ENCODE measurements around the gene EXOC2.
"Not testable (repeated sequence)": the region's sequence is repeated elsewhere in the genome, so short reads cannot be mapped to it uniquely, and the experiment has no call there.

The EXOC2 gene

DNA sequence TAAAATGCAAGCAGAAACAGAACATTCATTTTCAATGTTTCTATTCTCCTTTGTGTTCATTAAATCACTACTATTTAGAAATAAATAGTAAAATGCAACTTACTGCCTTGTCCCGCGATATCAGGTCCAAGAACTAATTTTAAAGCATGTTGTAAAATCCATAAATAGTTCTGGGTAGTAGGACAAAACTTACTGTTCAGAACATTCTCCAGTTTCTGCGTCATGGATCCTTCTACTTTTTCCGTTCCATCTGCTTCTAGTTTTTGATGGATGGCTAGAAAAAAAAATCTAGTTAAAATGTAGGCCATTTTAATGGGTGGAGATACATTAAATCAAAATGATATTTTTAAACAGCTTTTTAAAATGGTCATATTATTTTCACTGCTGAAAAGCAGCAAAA lies 83.0 kb downstream of the EXOC2 start:
- no peak overlapping the region for H3K4me3 ChIP-seq (ENCODE audit: low read depth, low read length)
- no peak for DNase-seq (ENCODE audit: low read depth)
- no peak for TF ChIP-seq MYC (IDR thresholded peaks at IDR 0.05; ENCODE audit: low read depth, low read length)
- TF ChIP-seq POLR2A (IDR thresholded peaks at IDR 0.05; ENCODE audit: extremely low read depth, insufficient read length) = no peak
- TF ChIP-seq, protein P1, sequence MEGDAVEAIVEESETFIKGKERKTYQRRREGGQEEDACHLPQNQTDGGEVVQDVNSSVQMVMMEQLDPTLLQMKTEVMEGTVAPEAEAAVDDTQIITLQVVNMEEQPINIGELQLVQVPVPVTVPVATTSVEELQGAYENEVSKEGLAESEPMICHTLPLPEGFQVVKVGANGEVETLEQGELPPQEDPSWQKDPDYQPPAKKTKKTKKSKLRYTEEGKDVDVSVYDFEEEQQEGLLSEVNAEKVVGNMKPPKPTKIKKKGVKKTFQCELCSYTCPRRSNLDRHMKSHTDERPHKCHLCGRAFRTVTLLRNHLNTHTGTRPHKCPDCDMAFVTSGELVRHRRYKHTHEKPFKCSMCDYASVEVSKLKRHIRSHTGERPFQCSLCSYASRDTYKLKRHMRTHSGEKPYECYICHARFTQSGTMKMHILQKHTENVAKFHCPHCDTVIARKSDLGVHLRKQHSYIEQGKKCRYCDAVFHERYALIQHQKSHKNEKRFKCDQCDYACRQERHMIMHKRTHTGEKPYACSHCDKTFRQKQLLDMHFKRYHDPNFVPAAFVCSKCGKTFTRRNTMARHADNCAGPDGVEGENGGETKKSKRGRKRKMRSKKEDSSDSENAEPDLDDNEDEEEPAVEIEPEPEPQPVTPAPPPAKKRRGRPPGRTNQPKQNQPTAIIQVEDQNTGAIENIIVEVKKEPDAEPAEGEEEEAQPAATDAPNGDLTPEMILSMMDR (IDR thresholded peaks at IDR 0.05; ENCODE audit: low read depth, low read length) = no peak
- TF ChIP-seq, protein P2, sequence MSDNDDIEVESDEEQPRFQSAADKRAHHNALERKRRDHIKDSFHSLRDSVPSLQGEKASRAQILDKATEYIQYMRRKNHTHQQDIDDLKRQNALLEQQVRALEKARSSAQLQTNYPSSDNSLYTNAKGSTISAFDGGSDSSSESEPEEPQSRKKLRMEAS (IDR thresholded peaks at IDR 0.05; ENCODE audit: low read depth, low read length) = no peak

DNA sequence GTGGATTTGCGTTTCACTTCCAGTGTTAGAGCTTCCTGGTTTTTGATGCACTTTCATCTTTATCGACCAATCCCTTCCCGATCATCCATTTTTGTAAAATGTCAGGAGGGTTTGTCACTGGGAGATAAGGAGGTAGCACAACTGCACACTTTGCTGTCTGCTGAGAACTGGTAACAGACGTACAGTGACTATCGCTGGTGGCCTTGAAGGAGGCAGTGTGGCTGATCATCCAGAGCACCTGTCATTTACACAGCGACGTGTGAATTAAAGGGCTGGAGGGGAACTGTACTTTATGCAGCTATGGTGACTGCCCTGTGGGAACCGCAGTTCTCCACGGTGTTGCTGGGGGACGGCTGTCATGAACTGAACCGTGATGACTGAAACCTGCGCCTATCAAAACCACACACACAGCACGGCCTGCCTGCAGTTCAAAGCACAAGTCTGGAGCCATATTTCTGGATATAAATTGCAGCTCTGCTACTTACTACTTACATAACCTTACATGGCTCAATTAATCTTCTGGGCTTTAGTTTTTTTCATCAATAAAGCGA lies 86.0 kb downstream of the EXOC2 start:
- H3K4me3 ChIP-seq (ENCODE audit: low read depth, low read length) = no peak overlapping the region
- TF ChIP-seq MYC (IDR thresholded peaks at IDR 0.05; ENCODE audit: low read depth, low read length) (no peak), POLR2A (IDR thresholded peaks at IDR 0.05; ENCODE audit: extremely low read depth, insufficient read length) (no peak)
- TF ChIP-seq, protein P1 (IDR thresholded peaks at IDR 0.05; ENCODE audit: low read depth, low read length) = no peak
- DNase-seq (ENCODE audit: low read depth) = no peak

DNA sequence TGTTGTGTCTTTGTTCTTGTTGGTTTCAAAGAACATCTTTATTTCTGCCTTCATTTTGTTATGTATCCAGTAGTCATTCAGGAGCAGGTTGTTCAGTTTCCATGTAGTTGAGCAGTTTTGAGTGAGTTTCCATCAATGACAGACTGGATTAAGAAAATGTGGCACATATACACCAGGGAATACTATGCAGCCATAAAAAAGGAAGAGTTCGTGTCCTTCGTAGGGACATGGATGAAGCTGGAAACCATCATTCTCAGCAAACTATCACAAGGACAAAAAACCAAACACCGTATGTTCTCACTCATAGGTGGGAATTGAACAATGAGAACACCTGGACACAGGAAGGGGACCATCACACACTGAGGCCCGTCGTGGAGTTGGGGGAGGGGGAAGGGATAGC lies 87.0 kb downstream of the EXOC2 start:
- H3K4me3 ChIP-seq (ENCODE audit: low read depth, low read length) = not testable (repeated sequence)

DNA sequence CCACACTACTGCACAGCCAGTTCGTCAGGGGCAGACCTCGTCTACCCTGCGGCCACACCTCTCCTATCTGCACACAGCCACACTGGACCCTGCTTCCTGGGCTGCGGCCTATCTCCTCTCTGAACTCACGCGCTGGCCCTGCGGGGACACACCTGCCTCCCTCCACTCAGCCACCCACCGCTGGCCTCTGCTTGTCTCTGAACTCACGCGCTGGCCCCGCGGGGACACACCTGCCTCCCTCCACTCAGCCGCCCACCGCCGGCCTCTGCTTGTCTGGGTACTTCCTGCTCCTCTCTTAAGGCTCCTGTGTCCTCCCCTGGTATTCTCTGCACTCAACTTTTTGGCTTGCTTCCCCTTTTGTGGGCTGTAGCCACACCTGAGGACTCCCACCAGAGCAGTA lies 88.4 kb downstream of the EXOC2 start:
- no peak for DNase-seq (ENCODE audit: low read depth)
- no peak overlapping the region for H3K4me3 ChIP-seq (ENCODE audit: low read depth, low read length)
- TF ChIP-seq MYC (IDR thresholded peaks at IDR 0.05; ENCODE audit: low read depth, low read length) = no peak
- no peak for TF ChIP-seq POLR2A (IDR thresholded peaks at IDR 0.05; ENCODE audit: extremely low read depth, insufficient read length)
- TF ChIP-seq, protein P2 (IDR thresholded peaks at IDR 0.05; ENCODE audit: low read depth, low read length) = no peak
- TF ChIP-seq, protein P1 (IDR thresholded peaks at IDR 0.05; ENCODE audit: low read depth, low read length) = no peak

More for the DNA sequence above, 87.0 kb downstream of the EXOC2 start:
- not testable (repeated sequence) for DNase-seq (ENCODE audit: low read depth)

DNA sequence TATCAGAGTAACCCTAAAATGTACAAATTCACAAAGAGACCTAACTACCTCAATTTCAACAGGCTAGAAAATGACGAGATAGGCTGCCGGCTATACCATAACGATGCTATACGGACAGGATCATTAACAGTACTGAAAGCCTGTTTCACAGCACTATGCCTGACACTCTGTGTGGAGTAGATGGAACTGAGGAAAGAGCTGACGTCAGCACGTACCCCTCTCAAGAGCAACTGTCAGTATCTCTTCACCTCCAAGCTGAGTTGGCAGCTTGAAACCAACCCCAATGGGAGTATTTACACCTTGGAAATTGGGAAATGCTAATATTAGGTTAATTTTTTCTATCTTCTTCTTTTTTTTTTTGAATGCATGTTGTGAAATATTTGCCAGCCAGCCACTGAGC lies 89.7 kb downstream of the EXOC2 start:
- no peak for DNase-seq (ENCODE audit: low read depth)
- H3K4me3 ChIP-seq (ENCODE audit: low read depth, low read length) = no peak overlapping the region
- TF ChIP-seq, protein P1 (IDR thresholded peaks at IDR 0.05; ENCODE audit: low read depth, low read length) = no peak
- TF ChIP-seq POLR2A (IDR thresholded peaks at IDR 0.05; ENCODE audit: extremely low read depth, insufficient read length) (no peak), MYC (IDR thresholded peaks at IDR 0.05; ENCODE audit: low read depth, low read length) (no peak)
- TF ChIP-seq, protein P2 (IDR thresholded peaks at IDR 0.05; ENCODE audit: low read depth, low read length) = no peak

DNA sequence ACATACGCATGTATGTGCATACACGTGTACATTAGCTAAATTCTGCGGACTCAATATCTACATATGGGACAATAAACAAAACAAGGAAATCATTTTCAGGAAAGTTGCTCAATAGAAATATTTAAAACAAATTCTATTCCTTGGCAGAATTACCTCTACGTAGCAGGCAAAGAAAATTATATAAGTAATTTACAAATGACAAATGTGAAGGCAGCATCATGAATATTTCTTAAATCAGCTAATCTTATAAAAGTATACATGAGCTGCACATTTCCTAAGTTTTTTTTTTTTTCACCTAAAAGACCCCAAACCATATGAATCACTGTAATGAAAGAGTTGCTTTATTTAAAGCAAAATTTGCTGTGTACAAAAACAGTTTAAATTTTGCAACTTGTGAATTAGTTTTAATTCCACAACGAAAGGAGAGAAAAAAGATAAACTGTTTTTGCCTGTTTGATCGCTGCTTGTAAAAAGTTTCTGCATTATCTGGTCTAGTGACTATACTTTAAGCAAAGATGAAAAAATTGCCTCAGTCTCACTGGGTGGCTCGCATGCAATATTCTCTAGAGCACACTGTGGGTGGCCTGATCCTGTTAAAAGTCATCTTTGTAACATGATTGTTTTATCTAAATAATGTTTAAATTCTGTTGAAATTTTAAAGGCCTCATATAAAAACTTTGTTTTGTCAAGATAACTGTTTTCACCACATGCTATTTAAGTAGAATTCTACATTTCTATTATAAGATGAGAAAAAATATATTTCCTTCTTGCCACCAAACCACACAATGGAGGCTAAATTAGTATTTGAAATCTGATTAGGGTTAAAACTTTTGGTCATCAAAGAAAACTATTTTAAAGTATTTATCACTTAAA lies 93.1 kb downstream of the EXOC2 start:
- TF ChIP-seq, protein P1 (IDR thresholded peaks at IDR 0.05; ENCODE audit: low read depth, low read length) = no peak
- no peak for DNase-seq (ENCODE audit: low read depth)

More for the DNA sequence above, 93.1 kb downstream of the EXOC2 start:
- no peak overlapping the region for H3K4me3 ChIP-seq (ENCODE audit: low read depth, low read length)
